Epithelial cell of proximal tubule (primary cell): ENCODE results near the gene DAD1. TPM values are rescaled to one million over a fixed set of nuclear protein-coding genes. Genes with fewer than 3 reads are reported as not detected.

ENCODE experiments used
- DNase-seq: peaks from one replicate; pipeline ENCODE4 v3.0.0-alpha.2; 2011; ENCODE audit warnings: low read depth
- H3K4me3 ChIP-seq: 2 replicates; pipeline ENCODE4 v1.5.1; 2011; ENCODE audit warnings: low read depth, mild to moderate bottlenecking, low read length
- CTCF ChIP-seq: conservative IDR thresholded peaks from 2 replicates; pipeline ENCODE4 v1.5.1; 2012; ENCODE audit warnings: low read depth, mild to moderate bottlenecking, low read length
- total RNA-seq: library from RNA; depleted of rRNA; stranded (reverse); fragments of >200 nt; gene quantifications from 2 replicates; pipeline ENCODE4 v1.2.3, GENCODE V29; 2015

DAD1 gene
- total RNA-seq, 1 donor from 2014 or later, result 389 TPM

DNA sequence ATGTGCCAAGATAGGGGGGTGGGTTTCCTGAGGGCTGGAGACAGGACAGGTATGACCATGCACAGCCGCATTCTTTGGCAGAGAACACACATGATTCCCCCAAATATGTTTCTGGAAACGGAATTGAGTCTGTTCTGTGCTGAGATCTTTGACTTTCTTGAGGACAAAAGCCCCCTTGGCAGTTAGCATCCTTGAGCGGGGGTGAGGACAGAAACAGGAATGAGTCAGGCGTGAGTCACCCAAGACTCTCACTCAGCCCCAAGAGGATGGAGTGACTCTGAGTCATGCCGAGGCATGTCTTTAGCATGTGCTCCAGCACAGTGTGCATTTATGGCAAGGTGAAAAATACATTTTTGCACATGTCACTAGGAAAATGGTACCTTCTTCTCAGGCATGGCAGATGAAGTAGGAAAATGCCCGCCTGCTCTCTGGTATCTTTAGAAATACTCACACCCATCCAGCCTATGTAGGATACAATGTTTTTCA, 52.1 kb downstream of the DAD1 start:
- H3K4me3 ChIP-seq, result no peak overlapping the region
- TF ChIP-seq CTCF, result no peak
- peak; percentile 78 for DNase-seq

- no peak for DNase-seq
- no peak overlapping the region for H3K4me3 ChIP-seq
- no peak for TF ChIP-seq CTCF
These were observed 53.1 kb downstream of the DAD1 start for GRCh38 chr14:22535916-22536315.

- TF ChIP-seq CTCF, result no peak
- H3K4me3 ChIP-seq, result no peak overlapping the region
- DNase-seq, result no peak
These were observed 53.9 kb downstream of the DAD1 start for GRCh38 chr14:22535126-22535525.

GRCh38 chr14:22534547-22534946, 54.5 kb downstream of the DAD1 start:
- H3K4me3 ChIP-seq, result no peak overlapping the region
- TF ChIP-seq CTCF, result no peak
- no peak for DNase-seq

DNA sequence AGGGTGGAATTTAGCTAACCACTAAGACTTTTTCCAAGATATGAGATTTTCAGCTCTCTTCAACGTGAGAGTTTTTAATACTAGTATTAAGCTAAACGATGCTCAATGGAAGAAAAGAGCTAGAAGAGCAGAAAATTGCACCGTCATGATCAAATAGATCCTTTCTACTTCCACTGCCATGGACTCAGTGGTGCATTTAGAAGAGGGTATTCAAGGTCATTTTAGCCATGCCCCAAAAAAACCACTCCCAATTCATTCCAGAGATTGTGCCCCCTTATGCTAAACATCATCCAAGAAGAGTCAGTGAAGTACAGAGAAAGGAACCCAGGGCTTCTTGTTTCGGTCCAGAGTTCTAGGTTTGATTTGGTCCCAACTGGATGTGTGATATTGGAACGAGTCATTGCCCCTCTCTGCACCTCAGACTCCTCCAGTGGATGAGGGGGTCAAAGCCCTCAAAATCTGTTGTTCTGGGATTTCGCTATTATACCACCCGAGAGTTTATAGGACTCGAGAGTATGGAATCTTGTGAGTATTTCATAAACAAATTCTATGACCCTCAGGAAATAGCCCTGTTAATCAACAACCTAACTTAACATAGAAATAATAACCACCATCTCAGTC, 55.2 kb downstream of the DAD1 start:
- no peak overlapping the region for H3K4me3 ChIP-seq
- no peak for DNase-seq
- no peak for TF ChIP-seq CTCF

DNA sequence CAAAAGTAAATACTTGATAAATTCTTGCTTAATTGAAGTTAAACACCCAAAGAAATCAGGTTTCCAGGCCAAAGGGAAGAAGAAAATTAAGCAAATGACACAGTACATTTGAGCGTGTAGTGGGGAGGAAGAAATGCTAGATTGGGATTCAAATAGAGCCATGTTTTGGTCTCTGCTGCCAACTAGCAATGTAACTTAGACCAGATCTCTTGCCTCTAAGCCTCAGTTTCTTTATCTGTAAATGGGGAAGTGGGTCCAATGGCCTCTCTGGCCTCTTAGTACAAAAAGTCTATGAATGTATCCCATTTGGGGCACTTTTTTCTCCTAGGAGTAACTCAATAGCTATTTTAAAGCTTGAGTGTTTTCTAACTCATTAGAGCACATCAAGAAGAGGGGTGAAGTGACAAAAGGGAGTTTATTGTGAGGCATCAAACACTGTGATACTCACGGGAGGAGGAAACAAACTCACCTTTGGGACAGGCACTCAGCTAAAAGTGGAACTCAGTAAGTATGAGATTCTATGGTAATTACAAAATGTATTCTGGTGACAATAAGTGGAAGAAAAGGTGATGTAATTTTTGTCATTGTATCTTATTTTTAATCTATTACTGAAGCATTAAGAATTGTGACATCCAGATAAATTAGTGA, 55.8 kb downstream of the DAD1 start:
- no peak for DNase-seq
- TF ChIP-seq CTCF, result no peak
- H3K4me3 ChIP-seq, result no peak overlapping the region

DNA sequence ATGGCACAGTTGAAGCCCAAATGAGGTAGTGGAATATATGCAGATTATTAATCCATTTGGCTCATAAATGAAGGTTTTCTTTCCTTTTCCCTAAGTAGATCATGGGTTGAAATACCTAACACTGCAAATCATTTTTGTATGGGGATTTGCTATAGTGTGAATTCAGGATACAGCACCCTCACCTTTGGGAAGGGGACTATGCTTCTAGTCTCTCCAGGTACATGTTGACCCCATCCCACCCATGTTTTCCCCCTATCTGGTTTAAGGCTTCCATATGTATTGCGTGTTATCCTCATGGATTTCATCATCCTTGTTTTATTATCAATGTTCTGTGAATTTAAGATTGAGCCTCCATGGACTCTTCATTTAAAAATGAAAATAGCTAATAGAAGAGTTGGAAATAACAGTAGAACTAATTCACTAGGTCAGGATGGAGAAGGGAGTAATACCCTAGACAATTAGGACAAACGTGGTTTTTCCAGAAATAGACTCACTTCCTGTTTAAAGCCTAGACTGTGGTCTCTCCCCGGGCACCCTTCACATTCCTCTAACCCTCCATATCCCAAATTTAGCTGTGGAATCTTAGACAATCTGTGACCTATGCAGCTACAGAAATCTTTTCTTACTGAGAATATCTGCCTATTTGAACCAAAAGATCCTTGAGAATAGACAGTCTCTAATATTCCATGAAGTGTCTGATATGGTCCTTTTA, 56.5 kb downstream of the DAD1 start:
- no peak overlapping the region for H3K4me3 ChIP-seq
- no peak for TF ChIP-seq CTCF
- no peak for DNase-seq
